ENCODE results near the gene ZNF316. TPM values are rescaled to one million over a fixed set of nuclear protein-coding genes. Genes with fewer than 3 reads are reported as not detected.

ZNF316 gene
- total RNA-seq, 1 experiment from 2014 or later, result 15.1 TPM

- peak; percentile 24; the same call in 1 of the 2 replicates for TF ChIP-seq PRDM15 (CRISPR knock-in tag; IDR thresholded peaks at IDR 0.05)
- 0 out of 2 replicates have a peak, but pooled peaks have one; percentile 15 for TF ChIP-seq IRF1 (CRISPR knock-in tag; IDR thresholded peaks at IDR 0.05)
- TF ChIP-seq ZNF416 (CRISPR knock-in tag; IDR thresholded peaks at IDR 0.05), result peak; percentile 51; the same call in 1 of the 2 replicates
Observed at GRCh38 chr7:6589829-6590644, 47.1 kb upstream of the ZNF316 start, which contains the start of gene INTS15 (continued).

- ChIA-PET CTCF (interaction anchor here (0.6 to 2.7 kb wide), 10 partner anchors 14 to 267 kb away, joined by 3 to 27 read pairs (median 4); partner anchors contain the start of gene ZDHHC4), POLR2A (interaction anchor here (0.7 to 1.1 kb wide), 2 partner anchors 10 to 25 kb away, joined by 3 to 6 read pairs; no protein-coding TSS in a partner anchor)
- H3K4me3 Mint-ChIP-seq, result peak overlapping the region; percentile 82
- peaks cover 46% of the 10 kb centered on the region for H3K36me3 Mint-ChIP-seq
- ATAC-seq (peak; percentile 32), DNase-seq (ENCODE audit: low spot score) (no peak)
- peak; percentile 8; the same call in 1 of the 2 replicates for TF ChIP-seq HMGXB4 (CRISPR knock-in tag; IDR thresholded peaks at IDR 0.05)
- no peak for TF ChIP-seq ZNF138 (CRISPR knock-in tag; conservative IDR thresholded peaks at IDR 0.05)
- H3K9me3 Mint-ChIP-seq, result no peaks in the 10 kb centered on the region
- 0 out of 2 replicates have a peak overlapping the region, but pooled peaks have one; percentile 3 for H3K27ac Mint-ChIP-seq
- H3K27me3 Mint-ChIP-seq (ENCODE audit: low read depth), result no peaks in the 10 kb centered on the region; the same call in 1 of the 2 replicates
- H3K4me1 Mint-ChIP-seq, result peaks cover 9% of the 10 kb centered on the region
Observed at GRCh38 chr7:6590645-6591110, 46.4 kb upstream of the ZNF316 start.

GRCh38 chr7:6600093-6600492, 37.0 kb upstream of the ZNF316 start:
- no peak for TF ChIP-seq HMGA2 (CRISPR knock-in tag; IDR thresholded peaks at IDR 0.05)
- no peak for TF ChIP-seq SMAD3 (CRISPR knock-in tag; IDR thresholded peaks at IDR 0.05; ENCODE audit: borderline replicate concordance)
- no peak for TF ChIP-seq PRDM15 (CRISPR knock-in tag; IDR thresholded peaks at IDR 0.05)
- TF ChIP-seq ZMAT4 (CRISPR knock-in tag; IDR thresholded peaks at IDR 0.05), result no peak
- no peak for TF ChIP-seq ZNF317 (CRISPR knock-in tag; IDR thresholded peaks at IDR 0.05; ENCODE audit: borderline replicate concordance, low read depth)
- no peak for TF ChIP-seq ATF3 (CRISPR knock-in tag; conservative IDR thresholded peaks at IDR 0.05)
- no peak for TF ChIP-seq CREB1 (CRISPR knock-in tag; IDR thresholded peaks at IDR 0.05)
- TF ChIP-seq ATF2 (CRISPR knock-in tag; IDR thresholded peaks at IDR 0.05; ENCODE audit: borderline replicate concordance, low read depth), result no peak
- TF ChIP-seq FOXK1 (CRISPR knock-in tag; IDR thresholded peaks at IDR 0.05), result no peak
- no peak for TF ChIP-seq RELA (CRISPR knock-in tag; IDR thresholded peaks at IDR 0.05; ENCODE audit: borderline replicate concordance)
- no peak for TF ChIP-seq NR2C2 (CRISPR knock-in tag; IDR thresholded peaks at IDR 0.05)
- TF ChIP-seq MLX (CRISPR knock-in tag; IDR thresholded peaks at IDR 0.05), result no peak
- no peak for ATAC-seq
- DNase-seq (ENCODE audit: low spot score), result no peak

More at GRCh38 chr7:6600093-6600492, 37.0 kb upstream of the ZNF316 start:
- Mint-ChIP-seq H3K4me3 (no peak overlapping the region), H3K27me3 (ENCODE audit: low read depth) (no peaks in the 10 kb centered on the region), H3K27ac (no peak overlapping the region), H3K9me3 (no peaks in the 10 kb centered on the region), H3K36me3 (peaks cover 43% of the 10 kb centered on the region), H3K4me1 (no peaks in the 10 kb centered on the region)
- ChIA-PET CTCF (interaction anchor here (0.7 kb wide), 1 partner anchor 84 kb away, joined by 3 read pairs; no protein-coding TSS in a partner anchor), POLR2A (interaction anchor here (0.5 kb wide), 1 partner anchor 9 kb away, joined by 6 read pairs; no protein-coding TSS in a partner anchor)

Measured in WTC11 (cell line).